Fibroblast of the aortic adventitia (primary cell): ENCODE results near the gene FCN2. TPM values are rescaled to one million over a fixed set of nuclear protein-coding genes. Genes with fewer than 3 reads are reported as not detected.

Source experiments
- DNase-seq: peaks from one replicate; pipeline ENCODE4 v3.0.0-alpha.2; 2010; ENCODE audit warnings: low read depth
- H3K4me3 ChIP-seq: 2 replicates; pipeline ENCODE4 v1.5.1; 2011; ENCODE audit warnings: low read depth, mild to moderate bottlenecking, control low read depth, low read length, moderate library complexity
- CTCF ChIP-seq: IDR thresholded peaks from 2 replicates; pipeline ENCODE4 v1.5.1; 2011; ENCODE audit warnings: mild to moderate bottlenecking, low read length, control low read depth, inconsistent platforms; ENCODE audit not compliant: insufficient read depth
- total RNA-seq: library from RNA; depleted of rRNA; stranded (reverse); fragments of >200 nt; gene quantifications from 2 replicates; pipeline ENCODE4 v1.2.3, GENCODE V29; 2012; ENCODE audit warnings: low replicate concordance

Gene FCN2
- total RNA-seq, 1 donor, result not detected

GRCh38 chr9:134868751-134869553 lies 11.7 kb upstream of the FCN2 start:
- no peak for TF ChIP-seq CTCF
- no peak for DNase-seq
- no peak overlapping the region for H3K4me3 ChIP-seq

- no peak for TF ChIP-seq CTCF
- DNase-seq, result no peak
- H3K4me3 ChIP-seq, result no peak overlapping the region
These were observed 10.9 kb upstream of the FCN2 start for GRCh38 chr9:134869554-134870300.

DNA sequence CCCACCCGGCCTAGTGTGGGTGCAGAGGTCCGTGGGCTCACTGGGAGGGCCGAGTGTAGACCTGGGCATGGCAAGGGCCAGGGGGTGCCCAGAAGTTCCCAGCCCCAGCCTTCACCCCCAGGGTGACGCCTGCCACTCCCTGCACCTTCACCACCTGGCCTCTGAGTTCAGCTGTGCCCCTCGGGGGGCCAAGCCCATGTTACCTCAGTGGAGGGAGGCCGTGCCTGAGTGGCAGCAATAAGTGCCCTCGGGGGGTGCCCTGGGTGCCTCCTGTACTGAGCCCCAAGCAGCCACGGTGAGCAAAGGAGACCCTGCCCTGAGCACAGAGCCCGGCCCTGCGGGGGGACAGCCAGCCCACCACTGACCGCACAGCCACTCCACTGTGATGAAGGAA lies 10.3 kb upstream of the FCN2 start:
- no peak for TF ChIP-seq CTCF
- no peak for DNase-seq
- no peak overlapping the region for H3K4me3 ChIP-seq

DNA sequence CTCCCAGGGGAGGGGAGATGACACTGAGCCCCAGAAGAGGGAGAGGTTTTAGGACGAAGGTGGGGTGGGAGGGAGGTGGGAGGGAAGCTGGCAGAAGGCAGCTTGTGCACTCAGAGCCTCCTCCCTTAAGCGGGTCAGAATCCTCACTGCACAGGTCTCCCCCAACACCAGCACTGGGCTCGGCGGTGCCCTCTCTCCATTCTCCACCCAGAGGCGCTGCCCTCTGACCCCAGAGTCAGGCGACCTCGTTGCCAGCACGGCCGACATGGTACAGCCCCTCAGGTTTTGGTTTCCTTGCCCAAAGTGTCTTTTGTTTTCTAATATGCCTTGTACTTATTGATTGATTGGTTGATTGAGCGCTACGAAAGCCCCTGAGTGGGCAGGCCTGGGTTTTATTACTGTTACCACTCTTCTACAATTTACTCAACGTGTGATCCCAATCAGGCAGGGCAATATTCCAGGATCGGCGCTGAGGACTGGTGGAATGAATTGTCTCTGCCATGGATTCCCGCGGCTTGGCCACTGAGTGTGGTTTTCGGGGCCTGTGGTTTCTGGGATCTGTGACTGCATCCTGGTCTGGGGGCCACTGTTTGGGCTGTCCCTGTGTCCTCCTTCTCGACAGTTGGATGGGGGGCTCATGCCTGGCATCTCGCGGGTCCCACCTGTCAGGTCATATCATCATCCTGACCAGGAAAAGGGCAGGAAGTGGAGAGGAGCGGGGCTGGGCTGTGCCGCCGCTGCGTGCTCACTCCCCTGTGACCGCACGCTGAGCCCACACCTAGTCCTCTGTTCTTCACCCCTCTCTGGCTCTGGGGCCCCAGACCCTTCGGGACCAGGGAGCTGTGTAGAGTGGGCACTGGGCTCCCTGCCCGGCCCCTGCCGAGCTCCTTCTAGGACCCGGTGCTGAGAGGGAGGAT lies 9.6 kb upstream of the FCN2 start:
- H3K4me3 ChIP-seq, result no peak overlapping the region
- DNase-seq, result no peak
- TF ChIP-seq CTCF, result no peak

DNA sequence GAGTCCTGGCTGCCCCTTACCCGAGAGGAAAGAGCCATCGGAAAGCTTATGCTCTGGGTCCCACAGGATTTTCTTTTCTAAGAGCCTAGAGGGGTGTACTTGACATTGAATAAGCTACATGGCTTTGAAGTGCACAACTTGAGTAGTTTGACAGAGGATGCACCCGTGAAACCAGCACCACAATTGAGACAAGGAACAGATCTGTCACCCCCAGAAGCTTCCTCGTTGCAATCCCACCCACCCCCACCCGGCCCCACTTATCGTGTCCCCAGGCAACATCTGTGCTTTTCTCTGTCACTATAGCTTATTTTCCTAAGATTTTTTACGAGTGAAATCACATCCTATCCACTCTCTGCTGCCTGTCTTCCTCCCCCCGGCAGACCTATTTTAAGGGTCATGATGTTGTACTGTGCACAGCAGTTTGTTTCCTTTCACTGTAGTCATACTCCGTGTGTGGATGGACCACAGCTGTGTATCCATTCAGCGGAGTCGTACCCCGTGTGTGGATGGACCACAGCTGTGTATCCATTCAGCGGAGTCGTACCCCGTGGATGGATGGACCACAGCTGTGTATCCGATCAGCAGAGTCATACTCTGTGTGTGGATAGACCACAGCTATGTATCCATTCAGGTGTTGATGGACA lies 8.8 kb upstream of the FCN2 start:
- DNase-seq, result no peak
- TF ChIP-seq CTCF, result no peak
- no peak overlapping the region for H3K4me3 ChIP-seq
